HG02623 (cell line): ENCODE data around the gene TLX1.

ENCODE experiments used
- ATAC-seq: cut with Tn5 transposase; IDR thresholded peaks from one replicate; pipeline ENCODE4 v1.9.1; 2021; ENCODE audit warnings: moderate library complexity; ENCODE audit not compliant: unreplicated experiment

Gene TLX1

DNA sequence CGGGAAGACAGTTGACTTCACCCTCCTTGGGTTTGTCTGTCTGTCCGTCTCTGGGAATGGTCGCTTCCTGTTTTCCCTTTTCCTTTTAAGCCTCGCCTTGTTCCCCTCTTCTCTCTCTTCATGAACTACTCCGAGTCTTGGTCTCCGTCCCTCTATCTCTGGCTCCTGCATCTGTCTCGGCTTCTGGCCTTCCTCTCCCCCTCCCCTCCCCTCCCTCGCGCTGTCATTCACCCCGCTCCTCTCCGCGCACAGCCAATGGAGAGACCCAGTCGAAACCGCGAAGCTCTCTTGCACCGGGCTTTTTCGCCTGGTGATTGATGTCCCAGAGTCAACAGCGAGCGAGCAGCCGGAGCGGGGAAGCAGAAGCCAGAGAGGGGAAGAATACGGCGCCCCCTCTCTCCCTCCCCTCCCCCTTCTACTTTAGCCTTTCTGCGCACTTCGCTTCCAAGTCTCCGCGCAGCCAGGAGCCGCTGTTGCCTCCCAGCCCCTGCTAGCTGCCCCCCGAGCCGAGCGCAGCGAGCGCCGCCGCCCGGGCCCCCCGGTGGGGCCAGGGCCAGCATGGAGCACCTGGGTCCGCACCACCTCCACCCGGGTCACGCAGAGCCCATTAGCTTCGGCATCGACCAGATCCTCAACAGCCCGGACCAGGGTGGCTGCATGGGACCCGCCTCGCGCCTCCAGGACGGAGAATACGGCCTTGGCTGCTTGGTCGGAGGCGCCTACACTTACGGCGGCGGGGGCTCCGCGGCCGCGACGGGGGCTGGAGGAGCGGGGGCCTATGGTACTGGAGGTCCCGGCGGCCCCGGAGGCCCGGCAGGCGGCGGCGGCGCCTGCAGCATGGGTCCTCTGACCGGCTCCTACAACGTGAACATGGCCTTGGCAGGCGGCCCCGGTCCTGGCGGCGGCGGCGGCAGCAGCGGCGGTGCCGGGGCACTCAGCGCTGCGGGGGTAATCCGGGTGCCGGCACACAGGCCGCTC lies at the start of gene TLX1:
TLX1 (plus strand) TSS at position 317 of the 978 bp plus-strand sequence; CDS start at position 559, 242 bp downstream.
- ATAC-seq: no peak

DNA sequence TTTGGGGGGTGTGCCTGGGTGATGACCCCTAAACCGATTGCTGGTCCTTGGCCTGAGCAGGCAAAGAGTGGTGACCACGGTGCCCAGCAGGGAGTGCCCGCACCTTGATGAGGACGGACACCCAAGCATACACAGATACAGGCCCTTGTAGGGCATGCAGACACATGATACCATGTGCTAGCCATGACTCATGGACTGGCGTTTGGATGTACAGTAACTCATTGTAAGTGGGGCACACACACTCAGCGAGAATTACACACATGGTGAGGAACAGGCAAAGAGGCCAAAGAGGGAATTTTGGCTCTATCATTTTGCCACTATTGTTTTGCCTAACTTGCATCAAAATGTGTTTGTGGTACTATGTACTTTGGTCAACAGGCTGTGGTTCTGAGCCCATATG lies 45.3 kb upstream of the TLX1 start:
- no peak for ATAC-seq

DNA sequence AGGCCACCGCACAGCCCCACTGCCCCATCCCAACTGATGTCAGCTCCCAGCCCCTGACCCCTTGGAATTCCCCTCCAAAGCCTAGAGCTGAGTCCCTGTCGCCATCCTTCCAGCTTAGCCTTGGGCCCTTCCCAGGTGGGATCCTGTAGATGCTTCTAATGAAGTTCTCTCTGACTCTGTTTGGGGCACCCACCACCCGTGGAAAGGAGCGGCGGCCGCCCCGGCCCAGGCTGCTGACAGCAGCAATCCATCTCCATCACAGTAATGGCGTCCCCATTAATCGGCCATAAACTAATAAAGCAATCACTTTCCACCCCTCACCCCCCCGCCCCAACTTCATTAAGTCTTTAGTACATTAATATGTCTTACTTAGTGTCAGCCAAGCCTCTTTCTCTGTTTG lies 43.7 kb upstream of the TLX1 start:
- no peak for ATAC-seq

DNA sequence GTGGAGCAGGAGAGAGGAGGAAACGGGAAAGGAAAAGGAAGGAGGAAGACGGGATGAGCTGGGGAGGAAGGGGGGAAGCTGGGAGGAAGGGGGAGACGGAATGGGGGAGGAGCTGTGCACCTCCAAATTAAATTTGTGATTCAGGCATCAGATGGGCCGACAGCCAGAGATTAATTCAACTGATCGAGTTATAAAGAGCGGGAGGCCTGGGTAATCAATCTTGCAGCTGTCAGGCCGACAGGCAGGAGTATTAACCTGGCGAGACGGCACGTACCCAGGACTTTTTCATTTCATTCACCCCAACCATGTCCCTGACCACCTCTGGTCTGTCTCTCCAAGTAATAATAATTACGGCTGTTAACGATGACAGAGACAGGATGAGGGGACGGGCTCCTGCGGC lies 43.1 kb upstream of the TLX1 start:
- no peak for ATAC-seq

DNA sequence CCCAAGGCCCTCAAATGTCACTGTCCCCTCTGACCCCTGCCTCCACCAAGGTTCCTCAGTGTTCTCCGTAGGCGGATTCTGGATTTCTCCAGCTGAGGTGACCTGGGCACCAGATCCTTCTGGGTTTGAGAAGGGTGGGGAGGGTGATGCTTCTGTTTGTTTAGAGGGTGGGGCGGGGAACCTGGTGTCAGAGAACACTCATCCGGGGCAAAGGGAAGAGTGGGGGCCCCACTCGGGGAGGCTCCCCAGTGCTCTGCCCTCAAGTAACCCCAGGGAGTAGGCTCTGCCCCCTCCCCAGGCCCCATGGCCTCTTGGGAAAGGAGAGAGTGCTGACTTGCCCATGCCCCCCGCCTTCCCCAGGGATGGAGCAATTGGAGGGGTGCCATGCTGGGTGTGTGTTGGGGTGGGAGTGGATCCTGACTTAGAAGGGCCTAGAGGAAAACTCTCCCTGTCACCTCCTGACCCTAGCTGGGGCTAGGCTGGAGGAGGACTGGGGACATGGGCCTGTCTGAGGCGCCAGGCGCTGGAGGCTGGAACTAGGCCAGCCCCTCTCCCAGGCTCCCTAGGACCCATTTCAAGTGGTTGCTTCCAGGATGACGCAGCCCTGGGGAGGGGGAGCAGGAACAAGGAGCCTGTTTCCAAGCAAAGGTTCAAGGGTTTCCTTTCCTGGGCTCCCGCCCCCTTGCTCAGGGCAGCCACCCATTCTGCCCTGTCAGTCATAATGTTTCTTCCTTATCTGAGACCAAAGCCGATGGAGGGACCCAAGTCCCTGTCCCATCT lies 41.4 kb upstream of the TLX1 start:
- no peak for ATAC-seq

DNA sequence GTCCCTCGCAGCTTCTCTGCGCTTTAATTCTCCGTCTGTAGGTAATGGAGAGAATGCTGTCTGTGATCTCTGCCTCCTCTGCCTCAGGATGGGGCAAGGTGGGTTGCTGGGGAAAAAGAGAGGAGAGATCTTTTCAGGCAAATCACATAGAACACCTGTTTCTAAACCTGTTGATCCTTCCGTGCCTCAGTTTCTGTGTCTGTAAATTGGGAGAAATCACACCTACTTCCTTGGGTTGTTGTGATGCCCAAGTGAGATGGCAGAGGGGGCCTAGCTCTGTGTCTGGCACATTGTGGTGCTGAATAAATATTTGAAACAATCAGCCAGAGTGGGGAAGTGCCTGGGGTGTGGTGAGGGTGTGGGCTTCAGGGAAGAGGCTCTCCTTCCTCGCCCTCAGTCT lies 40.5 kb upstream of the TLX1 start:
- no peak for ATAC-seq

DNA sequence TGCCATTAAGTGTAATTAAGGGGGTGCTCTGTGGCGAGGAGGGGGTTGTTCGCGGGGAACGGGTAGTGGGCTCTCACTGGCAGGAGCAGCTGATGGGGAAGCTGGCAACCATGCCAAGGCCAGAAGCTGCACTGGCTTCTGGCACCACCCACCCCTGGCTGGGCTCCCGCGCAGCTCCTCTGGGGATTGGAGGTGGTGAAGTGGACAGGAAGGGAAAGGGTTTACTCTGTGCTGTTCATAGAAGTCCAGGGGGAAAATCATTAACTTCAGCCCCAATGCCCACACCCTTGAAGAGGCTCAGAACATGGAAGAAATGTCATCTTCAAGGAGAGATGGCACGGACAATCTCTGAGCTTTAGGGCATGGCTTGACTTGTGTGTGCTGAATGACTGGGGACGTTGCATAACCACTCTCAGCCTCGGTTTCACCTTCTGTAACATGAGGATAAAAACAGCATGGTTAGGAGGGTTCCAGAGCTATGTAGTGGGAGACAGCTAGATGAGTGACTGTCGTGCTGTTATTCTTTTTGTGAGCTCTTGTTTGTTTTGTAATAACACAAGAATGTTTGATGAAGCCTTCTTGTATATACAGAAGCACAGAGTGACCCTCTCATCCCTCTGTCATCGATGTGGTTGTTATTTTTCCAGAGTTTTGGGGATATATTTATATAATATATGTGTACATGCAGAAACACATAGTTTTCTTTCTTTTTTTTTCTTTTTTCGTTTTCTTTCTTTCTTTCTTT lies 39.4 kb upstream of the TLX1 start:
- ATAC-seq: no peak

DNA sequence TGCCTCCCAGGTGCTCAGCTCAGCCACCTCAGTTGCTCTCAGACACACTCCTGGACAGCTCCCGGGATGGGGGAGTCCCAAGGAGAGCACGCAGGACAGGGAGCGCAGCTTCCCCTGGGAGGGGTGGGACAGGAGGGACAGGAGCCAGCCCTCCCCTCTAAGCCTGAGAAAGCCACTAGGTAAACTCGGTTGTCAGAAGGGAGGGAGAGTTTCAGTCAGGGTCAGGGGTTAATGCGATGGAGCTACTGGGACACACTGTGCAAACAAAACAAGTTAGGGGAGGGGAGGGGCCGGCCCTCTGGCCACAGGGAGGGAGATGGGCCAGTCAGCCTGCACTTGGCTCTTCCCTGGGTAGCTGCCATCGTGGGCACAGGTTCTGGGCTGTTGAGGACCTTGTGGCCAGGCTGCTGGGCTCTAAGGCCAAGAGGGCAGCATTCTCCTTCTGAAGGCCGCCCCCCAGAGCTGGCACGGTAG lies 38.2 kb upstream of the TLX1 start:
- no peak for ATAC-seq

DNA sequence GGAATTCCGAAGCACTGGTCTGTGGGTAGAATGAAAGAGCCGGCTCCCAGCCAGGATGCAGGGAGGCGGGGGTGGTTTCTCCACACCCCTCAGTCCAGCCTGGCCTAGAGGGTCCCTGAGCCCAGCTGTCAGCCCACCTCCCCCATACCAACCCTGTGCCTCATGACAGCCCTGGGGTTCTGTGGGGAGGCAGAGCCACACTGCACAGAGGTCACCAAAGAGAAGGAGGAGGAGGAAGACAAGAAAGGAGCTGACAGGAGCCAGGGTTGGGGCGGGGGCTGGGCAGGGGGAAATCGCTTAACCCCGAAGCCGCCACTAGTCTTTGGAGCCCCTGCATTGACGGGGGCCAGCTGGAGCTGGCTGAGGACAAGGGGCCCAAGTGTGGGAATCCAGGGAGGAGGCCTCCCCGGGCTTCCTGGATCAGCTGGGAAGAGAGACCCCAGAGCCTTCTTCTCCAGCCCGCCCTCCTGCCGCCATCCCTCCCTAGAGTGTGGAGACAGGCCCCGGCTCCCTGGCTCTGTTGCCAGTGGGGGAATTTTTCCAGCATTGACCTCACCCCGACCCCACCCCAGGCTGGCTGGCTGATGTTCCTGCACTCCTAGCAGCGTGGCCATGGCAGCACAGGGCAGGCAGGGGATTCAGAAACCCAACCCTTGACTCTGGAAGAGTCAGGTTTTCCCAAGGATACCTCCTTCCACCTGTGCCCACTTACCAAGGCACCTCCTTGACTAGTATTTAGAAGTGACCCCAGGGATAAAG lies 36.8 kb upstream of the TLX1 start:
- no peak for ATAC-seq

DNA sequence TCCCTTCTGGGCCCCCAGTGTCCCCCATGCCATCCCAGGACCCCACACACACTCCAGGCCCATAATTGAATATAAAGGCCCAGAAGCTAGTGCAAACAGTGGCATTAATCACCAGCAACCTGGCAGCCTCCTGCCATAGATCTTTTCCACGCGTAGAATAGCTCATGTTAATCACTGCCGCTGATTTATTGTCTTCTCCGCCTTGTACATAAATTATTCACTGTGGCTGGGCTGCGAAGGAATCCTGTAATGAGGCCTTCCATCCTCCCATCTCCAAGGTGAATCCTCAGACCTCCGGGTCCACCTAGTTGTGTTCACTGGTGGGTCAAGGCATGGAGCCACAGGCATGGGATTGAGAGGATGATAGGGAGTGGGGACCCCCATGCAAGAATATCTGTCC lies 36.1 kb upstream of the TLX1 start:
- ATAC-seq: no peak

DNA sequence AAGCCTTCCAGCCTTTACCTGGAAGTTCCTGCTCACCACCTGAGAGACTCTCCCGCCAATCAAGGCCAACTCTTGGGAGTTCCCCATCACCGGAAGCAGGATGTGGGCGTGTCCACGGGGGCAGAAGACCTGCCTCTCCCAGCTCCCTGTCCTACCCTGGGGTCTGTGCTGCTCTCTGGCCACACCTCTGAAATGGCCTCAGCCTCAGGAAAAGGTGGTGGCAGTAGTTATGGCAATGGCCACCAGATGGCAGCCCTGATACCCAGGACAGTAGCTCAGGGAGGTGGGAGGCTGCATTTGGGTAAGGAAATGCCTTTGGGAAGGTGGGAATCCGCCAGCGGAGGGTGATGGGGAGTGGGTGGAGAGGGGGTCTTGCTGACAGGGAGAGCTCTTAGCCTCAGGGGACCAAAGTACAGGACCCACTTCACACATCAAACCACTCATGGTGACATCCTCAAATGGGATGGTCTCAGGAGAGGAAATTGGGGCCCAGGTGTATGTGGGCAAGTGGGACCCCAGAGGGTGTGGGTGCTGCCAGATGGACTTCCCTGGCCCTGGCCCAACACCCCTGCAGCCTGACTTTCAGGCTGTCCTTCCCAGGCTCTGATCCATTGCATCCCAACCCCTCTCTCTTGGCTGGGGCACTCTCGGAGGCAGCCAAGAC lies 35.4 kb upstream of the TLX1 start:
- no peak for ATAC-seq

DNA sequence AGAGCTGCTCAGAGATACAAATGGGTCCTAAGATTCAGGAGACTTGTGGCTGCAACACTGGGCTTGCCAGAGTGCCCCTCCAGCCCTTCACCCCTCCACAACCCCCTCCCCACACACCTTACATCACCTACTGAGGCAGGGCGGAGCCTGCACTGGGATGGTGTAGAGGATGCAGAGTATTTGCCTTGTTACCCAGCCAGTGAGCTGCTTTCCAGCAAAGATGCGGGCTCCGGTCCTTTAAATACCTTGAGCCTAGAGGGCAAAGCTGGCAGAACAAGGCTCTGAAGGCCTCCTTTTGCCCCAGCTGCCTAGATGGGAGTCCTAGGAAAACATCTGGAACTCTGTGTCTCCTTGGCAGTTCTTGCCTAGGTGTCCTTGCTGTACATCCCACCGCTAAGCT lies 34.7 kb upstream of the TLX1 start:
- ATAC-seq: no peak

DNA sequence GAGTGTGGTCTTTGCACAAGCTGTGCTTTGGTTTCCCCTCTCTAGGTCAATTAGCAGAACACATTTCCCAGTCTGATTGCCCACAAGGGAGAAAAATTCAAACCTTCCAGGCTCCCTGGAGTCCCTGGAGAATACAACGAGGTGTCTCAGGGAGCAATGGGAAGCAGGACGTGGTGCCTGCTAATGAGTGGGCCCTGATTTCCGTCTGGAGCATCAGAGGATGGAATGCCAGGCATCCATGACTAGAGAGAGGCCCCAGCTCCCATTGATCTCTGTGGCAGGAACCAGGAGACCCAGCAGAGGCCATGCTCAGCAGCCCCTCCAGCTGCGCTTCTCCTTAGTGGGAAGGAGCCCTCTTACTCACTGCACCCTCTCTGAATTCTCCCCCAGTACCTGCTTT lies 33.2 kb upstream of the TLX1 start:
- no peak for ATAC-seq

DNA sequence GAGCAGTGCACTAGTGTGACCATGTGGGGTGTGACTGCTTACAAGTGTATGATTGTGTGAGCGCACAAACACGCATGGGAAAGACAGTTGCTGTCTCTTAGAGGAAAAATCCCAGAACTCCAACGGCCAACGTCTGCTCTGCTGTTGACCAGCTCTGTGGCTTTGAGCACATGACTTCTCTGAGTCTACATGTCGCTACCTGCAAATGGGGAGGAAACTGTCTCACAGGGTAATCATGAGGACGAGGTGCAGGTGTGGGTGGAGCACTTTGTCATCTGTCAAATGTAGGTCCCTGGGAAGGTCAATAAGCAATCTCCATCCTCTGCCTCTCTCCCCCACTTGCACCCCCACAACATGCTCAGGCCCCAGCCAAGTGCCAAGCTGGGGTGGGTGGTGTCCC lies 31.2 kb upstream of the TLX1 start:
- no peak for ATAC-seq

DNA sequence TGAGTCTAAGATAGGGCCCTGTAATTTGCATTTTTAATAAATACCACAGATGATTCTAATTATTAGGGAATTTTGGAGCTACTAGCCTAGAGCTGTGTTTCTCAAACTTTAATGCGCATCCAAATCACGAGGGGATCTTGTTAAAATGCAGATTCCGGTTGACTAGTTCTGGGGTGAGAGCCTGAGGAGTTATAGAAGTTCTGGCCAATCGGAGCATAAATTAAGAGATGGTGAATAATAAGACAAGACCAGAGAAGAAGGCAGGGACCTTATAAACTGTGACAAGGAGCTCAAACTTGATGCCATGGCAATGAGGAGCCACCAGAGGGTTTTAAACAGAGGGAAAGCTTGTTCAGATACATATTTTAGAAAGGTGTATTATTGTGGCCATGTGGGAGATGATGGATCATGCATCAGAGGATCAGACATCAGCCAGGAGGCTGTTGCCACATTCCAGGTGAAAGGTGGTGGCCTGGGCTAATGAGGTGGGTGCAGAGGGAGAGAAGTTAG lies 29.7 kb upstream of the TLX1 start:
- ATAC-seq: no peak

DNA sequence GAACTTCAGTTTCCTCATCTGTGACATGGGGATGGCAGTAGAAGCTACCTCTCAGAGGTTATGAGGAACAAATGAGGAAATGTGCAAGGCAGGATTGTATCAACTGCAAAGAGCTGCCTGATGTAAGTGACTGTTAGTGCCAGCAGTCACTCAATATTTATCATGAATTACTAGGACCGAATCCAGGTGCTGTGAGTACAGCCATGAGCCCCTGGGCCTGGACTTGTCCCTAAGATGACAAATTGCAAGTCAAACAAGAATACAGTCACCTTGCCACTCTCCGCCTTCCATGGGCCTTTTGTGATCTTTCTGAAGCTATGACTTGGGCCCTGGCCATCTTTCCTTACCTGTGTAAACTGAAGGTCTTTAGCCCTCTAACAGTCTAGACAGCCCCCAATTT lies 27.7 kb upstream of the TLX1 start:
- ATAC-seq: no peak

DNA sequence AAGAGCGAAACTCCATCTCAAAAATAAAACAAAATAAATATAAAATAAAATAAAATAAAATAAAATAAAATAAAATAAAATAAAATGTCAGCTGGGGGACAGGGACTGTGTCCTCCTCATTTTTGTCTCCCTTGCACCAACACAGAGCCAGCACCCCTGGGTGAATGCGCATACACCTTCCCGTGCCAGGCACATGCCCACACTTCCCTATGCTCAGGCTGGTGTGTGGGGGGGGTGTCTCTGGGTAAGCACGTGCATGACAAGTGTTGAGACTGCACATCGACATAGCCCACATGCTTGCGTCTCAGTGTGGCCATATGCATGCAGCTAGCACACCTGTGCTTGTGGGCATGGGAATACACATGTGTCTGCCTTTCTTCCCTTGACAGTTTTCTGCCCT lies 24.7 kb upstream of the TLX1 start:
- ATAC-seq: no peak

DNA sequence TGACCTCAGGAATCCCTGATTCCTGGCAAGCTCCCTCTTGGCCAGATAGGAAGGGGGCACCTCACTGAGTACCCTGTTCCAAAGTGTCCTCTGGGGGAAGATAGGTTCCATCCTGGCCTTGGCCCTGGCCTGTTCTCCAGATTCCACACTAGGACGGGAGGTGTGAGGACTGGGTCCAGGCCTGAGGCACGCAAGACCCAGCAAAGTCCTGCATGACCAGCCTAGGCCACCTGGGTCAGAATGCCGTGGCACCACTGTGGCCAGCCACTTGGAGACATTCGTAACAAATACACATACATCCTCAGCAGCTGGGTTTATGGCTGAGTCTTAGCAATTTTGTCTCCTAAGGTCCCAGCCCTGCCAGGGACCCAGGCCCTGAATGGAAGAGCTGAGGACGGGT lies 23.3 kb upstream of the TLX1 start:
- ATAC-seq: no peak

DNA sequence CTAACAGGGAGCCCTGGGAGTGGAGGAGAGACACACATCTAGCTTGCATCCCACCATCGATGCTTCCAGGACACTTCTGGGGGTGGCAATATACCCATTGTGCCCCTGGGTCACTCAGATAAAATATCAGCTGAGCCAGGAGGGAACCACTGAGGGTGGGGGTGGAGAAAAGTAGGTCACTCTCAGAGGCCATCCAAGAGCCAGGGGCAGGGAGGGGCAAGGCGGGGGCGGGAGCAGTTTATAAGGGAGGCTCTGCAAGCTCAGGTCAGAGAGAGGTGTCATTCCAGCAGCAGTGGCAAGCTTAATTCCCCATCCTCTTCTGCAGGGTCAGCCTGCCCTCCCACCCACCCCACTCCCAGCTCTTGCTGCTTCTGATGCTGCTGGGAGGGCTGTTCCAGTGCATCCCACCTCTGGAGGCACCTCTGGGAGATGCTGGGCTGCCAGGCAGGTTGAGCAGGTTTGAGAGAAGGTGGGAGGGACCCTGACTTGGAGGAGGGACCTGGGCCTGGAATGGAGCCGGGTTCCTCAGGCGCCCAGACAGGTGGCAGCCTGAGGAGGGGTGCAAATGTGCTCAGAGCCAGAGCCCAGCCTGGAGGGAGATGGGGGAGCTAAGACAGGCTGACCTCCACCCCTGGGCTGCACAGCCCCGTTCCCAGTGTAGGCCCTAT lies 20.1 kb upstream of the TLX1 start:
- ATAC-seq: no peak
